GM12801 (cell line): ENCODE results near the gene DCBLD2.

Experiments
- TF ChIP-seq, protein P1 (sequence below): IDR thresholded peaks from one replicate; pipeline ENCODE4 v1.5.1; 2011; ENCODE audit warnings: control low read depth; ENCODE audit not compliant: insufficient read length; ENCODE audit errors: extremely low read depth

Gene DCBLD2

DNA sequence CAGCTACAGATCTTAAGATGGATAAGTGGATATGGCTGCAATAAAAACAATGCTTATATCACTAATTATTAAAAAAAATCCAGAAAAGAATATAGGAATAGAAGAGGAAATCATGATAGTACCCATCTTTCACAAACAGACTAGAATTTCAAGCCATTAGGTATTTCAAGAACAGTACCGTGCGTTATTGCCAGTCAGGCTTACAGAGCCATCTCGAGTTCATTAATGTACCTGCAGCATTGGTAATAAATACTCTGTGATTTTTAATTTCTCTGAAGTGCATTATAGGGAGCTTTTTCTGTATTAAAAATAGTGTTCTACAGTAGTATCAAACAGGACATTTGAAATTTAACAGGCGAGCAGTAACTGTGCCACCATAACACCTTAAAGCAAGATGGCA, 102.7 kb downstream of the DCBLD2 start:
- TF ChIP-seq, protein P1, sequence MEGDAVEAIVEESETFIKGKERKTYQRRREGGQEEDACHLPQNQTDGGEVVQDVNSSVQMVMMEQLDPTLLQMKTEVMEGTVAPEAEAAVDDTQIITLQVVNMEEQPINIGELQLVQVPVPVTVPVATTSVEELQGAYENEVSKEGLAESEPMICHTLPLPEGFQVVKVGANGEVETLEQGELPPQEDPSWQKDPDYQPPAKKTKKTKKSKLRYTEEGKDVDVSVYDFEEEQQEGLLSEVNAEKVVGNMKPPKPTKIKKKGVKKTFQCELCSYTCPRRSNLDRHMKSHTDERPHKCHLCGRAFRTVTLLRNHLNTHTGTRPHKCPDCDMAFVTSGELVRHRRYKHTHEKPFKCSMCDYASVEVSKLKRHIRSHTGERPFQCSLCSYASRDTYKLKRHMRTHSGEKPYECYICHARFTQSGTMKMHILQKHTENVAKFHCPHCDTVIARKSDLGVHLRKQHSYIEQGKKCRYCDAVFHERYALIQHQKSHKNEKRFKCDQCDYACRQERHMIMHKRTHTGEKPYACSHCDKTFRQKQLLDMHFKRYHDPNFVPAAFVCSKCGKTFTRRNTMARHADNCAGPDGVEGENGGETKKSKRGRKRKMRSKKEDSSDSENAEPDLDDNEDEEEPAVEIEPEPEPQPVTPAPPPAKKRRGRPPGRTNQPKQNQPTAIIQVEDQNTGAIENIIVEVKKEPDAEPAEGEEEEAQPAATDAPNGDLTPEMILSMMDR: no peak

DNA sequence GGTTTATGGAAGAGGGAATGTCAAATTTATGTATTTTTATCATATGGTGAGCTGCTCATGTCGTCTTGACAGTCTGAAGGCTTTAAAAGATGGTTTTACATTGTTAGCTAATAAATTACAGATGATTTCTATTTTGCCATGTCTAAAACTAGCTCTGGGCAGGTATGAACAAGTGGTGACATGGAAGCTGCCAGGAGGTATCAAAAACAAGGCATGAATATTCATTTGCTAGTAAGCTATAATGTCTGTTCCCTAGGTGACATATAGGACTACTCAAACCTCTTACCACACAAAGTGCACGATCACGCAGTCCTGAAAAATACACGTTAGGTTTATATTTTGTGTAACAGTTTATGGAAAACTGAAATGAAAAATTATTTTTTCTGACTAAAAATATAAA, 103.6 kb downstream of the DCBLD2 start:
- TF ChIP-seq, protein P1: no peak

DNA sequence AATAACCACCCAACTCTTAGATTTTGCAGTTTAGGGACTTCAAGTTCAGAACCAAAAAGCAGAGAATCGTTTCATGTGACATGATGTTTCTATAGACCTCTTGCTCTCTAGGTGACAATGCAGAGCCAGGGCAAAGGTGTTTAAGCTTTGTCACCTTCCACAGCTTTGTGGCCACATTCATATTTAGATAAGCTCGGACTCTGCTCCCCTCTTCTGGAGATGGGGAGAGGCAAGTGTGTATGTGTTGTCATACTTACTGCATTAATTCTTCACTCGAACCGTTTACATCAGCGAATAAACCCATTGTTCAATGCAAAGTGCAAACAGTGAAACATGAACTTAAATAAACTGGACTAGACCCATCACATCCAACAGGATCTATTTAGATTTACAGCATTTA, 105.2 kb downstream of the DCBLD2 start:
- TF ChIP-seq, protein P1: no peak

DNA sequence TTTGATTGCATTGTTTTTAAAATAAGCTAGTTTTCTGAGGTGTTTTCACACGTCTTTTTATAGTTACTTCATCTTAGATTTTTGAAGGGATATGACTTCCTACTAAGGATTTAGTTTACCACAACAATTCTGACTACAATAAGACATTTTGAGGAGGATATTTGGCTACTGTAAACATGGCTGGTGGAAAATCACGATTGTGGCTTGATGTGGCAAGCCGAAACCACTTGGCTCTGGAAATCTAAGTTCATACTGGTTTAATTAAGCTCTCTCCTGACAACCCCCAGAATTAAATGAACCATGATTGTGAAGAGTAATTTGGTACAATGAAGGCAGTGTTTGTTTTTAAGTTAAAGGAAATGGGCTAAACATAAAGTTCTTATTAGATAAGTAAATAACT, 107.5 kb downstream of the DCBLD2 start:
- TF ChIP-seq, protein P1: no peak

DNA sequence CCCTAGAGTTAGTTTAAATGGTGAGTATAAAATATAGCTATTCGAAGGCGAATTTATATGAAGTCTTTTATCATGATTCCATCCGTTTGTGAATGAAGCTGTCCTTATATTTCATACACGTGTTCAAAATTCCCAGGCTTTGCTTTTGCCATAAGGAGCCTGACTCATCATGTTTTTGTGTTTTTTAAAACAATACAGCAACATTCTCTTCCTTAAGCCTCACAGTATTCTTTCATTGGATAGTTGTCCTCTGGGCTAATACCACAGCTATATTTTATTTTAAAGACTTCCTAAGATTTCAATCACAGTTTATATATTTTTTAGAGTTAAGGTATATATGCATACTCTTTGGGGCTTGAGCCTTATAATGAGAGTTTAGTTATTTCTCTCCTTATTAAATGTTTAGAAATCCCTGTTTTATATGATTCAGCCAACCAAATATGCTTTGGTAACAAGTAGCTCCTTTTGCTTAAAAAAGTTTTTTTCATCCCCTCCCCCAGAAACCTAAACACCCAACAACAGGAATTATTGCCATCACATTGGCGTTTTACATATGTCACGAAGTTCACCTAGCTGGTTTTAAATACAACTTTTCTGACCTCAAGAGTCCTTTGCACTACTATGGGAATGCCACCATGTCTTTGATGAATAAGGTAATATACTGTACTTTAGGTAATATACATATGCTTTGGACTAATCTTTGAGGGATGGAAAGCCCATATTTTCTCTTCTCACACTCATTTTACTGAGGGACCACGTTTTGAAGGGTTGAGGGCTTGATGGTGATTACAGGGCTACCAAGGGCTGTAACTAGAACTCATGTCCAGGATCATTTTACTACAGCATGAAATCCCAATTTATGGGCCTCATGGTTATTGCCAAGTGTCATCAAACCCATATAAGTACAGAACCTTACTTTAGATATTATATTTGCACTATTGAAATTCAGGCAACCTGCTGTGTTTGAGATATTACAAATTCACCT, 109.9 kb downstream of the DCBLD2 start:
- TF ChIP-seq, protein P1: no peak

DNA sequence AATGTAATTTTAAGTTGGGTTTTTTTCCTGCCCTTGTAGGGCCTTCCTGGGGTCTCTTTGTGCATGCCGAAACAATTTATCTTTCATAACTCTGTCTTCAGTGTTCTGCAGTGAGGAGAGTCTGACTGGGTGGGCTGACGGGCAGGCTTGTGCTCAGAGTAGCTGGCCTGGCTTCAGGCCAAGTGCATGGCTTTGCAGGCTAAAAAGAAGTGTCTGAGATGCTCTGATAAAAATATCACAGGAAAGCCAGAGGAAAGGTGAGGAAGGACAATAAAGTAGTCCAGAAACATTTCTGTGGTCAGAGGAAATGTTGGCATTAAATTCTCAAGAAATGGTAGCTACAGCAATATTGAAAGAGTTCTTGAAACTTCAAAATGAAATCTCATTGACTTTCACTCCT, 112.8 kb downstream of the DCBLD2 start:
- TF ChIP-seq, protein P1: no peak

DNA sequence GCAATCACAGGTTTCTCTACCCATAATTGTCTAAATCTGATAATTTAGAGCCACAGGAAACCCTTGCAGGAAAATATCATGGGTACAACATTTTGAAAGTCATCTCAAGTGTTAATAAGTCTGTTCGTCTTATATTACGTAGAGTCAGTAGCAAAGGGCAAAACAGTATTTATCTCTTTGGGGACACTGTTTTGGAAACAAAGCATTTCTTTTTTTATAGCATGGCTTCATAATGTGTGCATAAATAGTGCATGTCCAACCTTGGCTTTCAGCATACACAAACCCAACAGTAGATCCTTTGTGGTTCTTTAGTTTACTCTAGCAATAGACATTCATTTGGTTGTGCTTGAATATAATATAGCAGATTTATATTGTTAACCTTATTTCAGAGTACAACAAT, 114.3 kb downstream of the DCBLD2 start:
- TF ChIP-seq, protein P1: no peak
